ENCODE results near the gene TXNDC9. TPM values are rescaled to one million over a fixed set of nuclear protein-coding genes. Genes with fewer than 3 reads are reported as not detected.
A peak's percentile ranks its signal among the peaks of the same experiment; 100 is the strongest.
"Not testable (repeated sequence)": the region's sequence is repeated elsewhere in the genome, so short reads cannot be mapped to it uniquely, and the experiment has no call there.

TXNDC9 gene
- total RNA-seq = 10 to 100 TPM; 18.6 to 26.8 TPM

- Mint-ChIP-seq H3K27me3 (no peaks in the 10 kb centered on the region), H3K4me3 (no peak within 1 kb of the TSS), H3K4me1 (peaks cover 9% of the 10 kb centered on the region), H3K36me3 (ENCODE audit: low read depth) (peaks cover 28% of the 10 kb centered on the region), H3K9me3 (no peaks in the 10 kb centered on the region), H3K27ac (no peak within 1 kb of the TSS)
- peak; percentile 86 for ATAC-seq (replicated peaks)
Observed at GRCh38 chr2:99335911-99336803, at the start of gene TXNDC9. TXNDC9 (minus strand) TSS chr2:99336333; CDS start chr2:99333210, 3,123 bp downstream.

- peaks cover 99% of the 10 kb centered on the region for H3K36me3 Mint-ChIP-seq (ENCODE audit: low read depth)
- H3K27me3 Mint-ChIP-seq = no peaks in the 10 kb centered on the region
- H3K4me1 Mint-ChIP-seq = peaks cover 29% of the 10 kb centered on the region
- no peaks in the 10 kb centered on the region for H3K9me3 Mint-ChIP-seq
- ATAC-seq (replicated peaks) = no peak
- no peak overlapping the region for H3K4me3 Mint-ChIP-seq
- H3K27ac Mint-ChIP-seq = no peak overlapping the region
Observed at GRCh38 chr2:99382143-99382542, 46.0 kb upstream of the TXNDC9 start.

- Mint-ChIP-seq H3K4me1 (peaks cover 22% of the 10 kb centered on the region), H3K9me3 (no peaks in the 10 kb centered on the region), H3K27me3 (no peaks in the 10 kb centered on the region), H3K36me3 (ENCODE audit: low read depth) (peaks cover 100% of the 10 kb centered on the region), H3K4me3 (peak overlapping the region; percentile 36), H3K27ac (peak overlapping the region; percentile 56)
- peak; percentile 49 for ATAC-seq (replicated peaks)
Observed at GRCh38 chr2:99380376-99381010, 44.4 kb upstream of the TXNDC9 start.

DNA sequence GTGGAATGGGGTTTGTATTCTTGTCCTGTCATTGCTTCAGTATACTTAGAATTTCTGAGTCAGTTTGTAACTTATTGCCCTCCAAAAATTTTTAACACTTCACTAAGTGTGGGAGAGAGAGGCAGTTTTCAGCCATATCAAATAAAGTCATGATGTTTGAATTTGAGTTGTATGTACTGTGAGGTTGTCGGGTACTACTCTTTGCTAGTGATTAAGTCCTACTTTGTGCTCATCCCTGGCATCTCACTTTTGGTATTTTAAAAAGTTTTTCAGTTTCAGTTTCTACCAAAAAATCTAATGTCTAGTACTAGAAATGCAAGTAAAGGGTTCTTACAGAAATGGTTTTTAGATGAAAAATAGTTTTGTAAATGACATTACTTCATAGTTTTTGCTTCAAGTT lies 41.7 kb upstream of the TXNDC9 start:
- peaks cover 100% of the 10 kb centered on the region for H3K36me3 Mint-ChIP-seq (ENCODE audit: low read depth)
- peak; percentile 90 for ATAC-seq (replicated peaks)
- peaks cover 22% of the 10 kb centered on the region for H3K4me1 Mint-ChIP-seq
- no peaks in the 10 kb centered on the region for H3K27me3 Mint-ChIP-seq
- H3K27ac Mint-ChIP-seq = peak overlapping the region; percentile 62
- no peaks in the 10 kb centered on the region for H3K9me3 Mint-ChIP-seq
- peak overlapping the region; percentile 23 for H3K4me3 Mint-ChIP-seq

- H3K9me3 Mint-ChIP-seq = no peaks in the 10 kb centered on the region
- no peaks in the 10 kb centered on the region for H3K27me3 Mint-ChIP-seq
- H3K4me3 Mint-ChIP-seq = no peak overlapping the region
- H3K27ac Mint-ChIP-seq = peak overlapping the region; percentile 15
- ATAC-seq (replicated peaks) = peak; percentile 62
- H3K36me3 Mint-ChIP-seq (ENCODE audit: low read depth) = peaks cover 100% of the 10 kb centered on the region
- H3K4me1 Mint-ChIP-seq = peaks cover 22% of the 10 kb centered on the region
Observed at GRCh38 chr2:99376254-99376864, 40.2 kb upstream of the TXNDC9 start.

- no peak for ATAC-seq (replicated peaks)
- Mint-ChIP-seq H3K27me3 (no peaks in the 10 kb centered on the region), H3K4me1 (peaks cover 11% of the 10 kb centered on the region), H3K4me3 (no peak overlapping the region), H3K36me3 (ENCODE audit: low read depth) (peaks cover 100% of the 10 kb centered on the region), H3K27ac (no peak overlapping the region), H3K9me3 (no peaks in the 10 kb centered on the region)
Observed at GRCh38 chr2:99374747-99375146, 38.6 kb upstream of the TXNDC9 start.

DNA sequence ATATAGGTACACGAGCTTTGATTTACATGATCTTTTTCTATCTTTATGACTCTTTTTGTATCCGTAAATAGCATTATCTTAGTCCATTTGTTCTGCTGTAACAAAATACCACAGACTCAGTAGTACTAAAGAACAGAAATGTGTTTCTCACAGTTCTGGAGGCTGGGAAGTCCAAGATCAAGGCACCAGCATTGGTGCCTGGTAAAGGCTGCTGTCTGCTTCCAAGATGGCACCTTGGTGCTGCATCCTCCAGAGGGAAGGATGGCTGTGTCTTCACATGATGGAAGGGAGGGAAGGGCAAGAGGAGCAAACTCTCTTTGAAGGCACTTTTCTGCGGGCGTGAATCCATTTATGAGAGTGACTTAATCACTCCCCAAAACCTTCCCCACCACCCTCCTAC lies 37.0 kb upstream of the TXNDC9 start:
- Mint-ChIP-seq H3K9me3 (no peaks in the 10 kb centered on the region), H3K36me3 (ENCODE audit: low read depth) (peaks cover 100% of the 10 kb centered on the region), H3K4me3 (no peak overlapping the region), H3K27me3 (no peaks in the 10 kb centered on the region), H3K4me1 (peaks cover 7% of the 10 kb centered on the region), H3K27ac (no peak overlapping the region)
- ATAC-seq (replicated peaks) = no peak

GRCh38 chr2:99368854-99369253 lies 32.7 kb upstream of the TXNDC9 start:
- H3K27me3 Mint-ChIP-seq; H3K27ac Mint-ChIP-seq; ATAC-seq (replicated peaks); H3K4me1 Mint-ChIP-seq; H3K4me3 Mint-ChIP-seq; H3K9me3 Mint-ChIP-seq: not testable (repeated sequence)
- H3K36me3 Mint-ChIP-seq (ENCODE audit: low read depth) = peaks cover 100% of the 10 kb centered on the region

GRCh38 chr2:99365661-99366060 lies 29.5 kb upstream of the TXNDC9 start:
- Mint-ChIP-seq H3K9me3 (no peaks in the 10 kb centered on the region), H3K27me3 (no peaks in the 10 kb centered on the region), H3K36me3 (ENCODE audit: low read depth) (peaks cover 100% of the 10 kb centered on the region), H3K27ac (no peak overlapping the region), H3K4me1 (peaks cover 4% of the 10 kb centered on the region), H3K4me3 (no peak overlapping the region)
- no peak for ATAC-seq (replicated peaks)

GRCh38 chr2:99356853-99357252 lies 20.7 kb upstream of the TXNDC9 start:
- ATAC-seq (replicated peaks) = no peak
- peak overlapping the region; percentile 14 for H3K27ac Mint-ChIP-seq

DNA sequence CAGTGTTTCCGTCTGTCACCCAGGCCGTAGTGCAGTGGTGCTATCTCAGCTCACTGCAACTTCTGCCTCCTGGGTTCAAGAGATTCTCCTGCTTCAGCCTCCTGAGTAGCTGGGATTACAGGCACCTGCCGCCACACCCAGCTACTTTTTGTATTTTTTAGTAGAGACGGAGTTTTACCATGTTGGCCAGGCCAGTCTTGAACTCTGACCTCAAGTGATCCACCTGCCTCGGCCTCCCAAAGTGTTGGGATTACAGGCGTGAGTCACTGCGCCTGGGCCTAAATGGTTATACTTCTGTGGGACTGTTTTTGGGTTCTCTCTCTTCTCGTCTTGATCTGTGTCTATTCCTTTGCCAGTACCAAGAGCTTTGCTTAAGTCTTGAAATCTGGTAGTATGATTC lies 18.7 kb upstream of the TXNDC9 start:
- H3K27me3 Mint-ChIP-seq; H3K9me3 Mint-ChIP-seq; H3K27ac Mint-ChIP-seq; ATAC-seq (replicated peaks); H3K4me3 Mint-ChIP-seq: not testable (repeated sequence)
- peaks cover 39% of the 10 kb centered on the region for H3K4me1 Mint-ChIP-seq
- peaks cover 19% of the 10 kb centered on the region for H3K36me3 Mint-ChIP-seq (ENCODE audit: low read depth)

More at GRCh38 chr2:99356853-99357252, 20.7 kb upstream of the TXNDC9 start:
- H3K27me3 Mint-ChIP-seq = no peaks in the 10 kb centered on the region
- H3K36me3 Mint-ChIP-seq (ENCODE audit: low read depth) = peaks cover 39% of the 10 kb centered on the region
- H3K4me1 Mint-ChIP-seq = peaks cover 27% of the 10 kb centered on the region
- H3K4me3 Mint-ChIP-seq = no peak overlapping the region
- H3K9me3 Mint-ChIP-seq = no peaks in the 10 kb centered on the region

- Mint-ChIP-seq H3K4me1 (peaks cover 44% of the 10 kb centered on the region), H3K4me3 (no peak overlapping the region), H3K9me3 (no peaks in the 10 kb centered on the region), H3K27me3 (no peaks in the 10 kb centered on the region), H3K27ac (no peak overlapping the region), H3K36me3 (ENCODE audit: low read depth) (peaks cover 16% of the 10 kb centered on the region)
- no peak for ATAC-seq (replicated peaks)
Observed at GRCh38 chr2:99354070-99354469, 17.9 kb upstream of the TXNDC9 start.

DNA sequence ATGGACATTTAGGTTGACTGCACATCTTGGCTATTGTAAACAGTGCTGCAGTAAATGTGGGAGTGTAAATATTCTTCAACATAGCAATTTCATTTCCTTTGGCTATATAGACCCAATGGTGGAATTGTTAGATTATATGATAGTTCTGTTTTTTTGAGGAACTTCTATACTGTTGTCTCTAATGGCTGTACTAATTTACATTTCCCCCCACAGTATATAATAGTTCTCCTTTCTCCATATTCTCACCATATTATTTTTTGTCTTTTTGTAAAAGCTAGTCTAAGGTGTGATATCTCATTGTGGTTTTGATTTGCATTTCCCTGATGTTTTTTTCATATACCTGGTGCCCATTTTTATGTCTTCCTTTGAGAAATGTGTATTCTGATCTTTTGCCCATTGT lies 14.1 kb upstream of the TXNDC9 start:
- no peak for ATAC-seq (replicated peaks)

DNA sequence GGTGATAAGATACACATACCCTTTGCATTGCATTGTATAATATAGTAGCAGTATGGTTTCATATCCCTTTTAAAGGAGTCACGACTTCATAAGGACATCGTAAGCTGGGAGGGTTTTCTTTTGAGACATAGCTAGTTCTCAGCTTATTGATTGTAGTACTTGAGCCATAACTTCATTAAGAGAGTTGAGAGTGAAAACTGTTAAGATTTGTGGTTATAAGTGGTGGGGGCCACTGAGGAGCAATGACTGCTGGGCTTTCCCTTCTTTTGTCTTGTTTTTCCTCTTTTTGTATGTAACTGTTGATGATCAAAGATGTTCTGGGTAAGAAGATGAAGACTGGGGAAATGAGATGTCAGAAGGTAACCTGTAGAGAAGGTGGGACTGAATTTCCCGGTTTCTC lies 12.0 kb upstream of the TXNDC9 start:
- no peaks in the 10 kb centered on the region for H3K27me3 Mint-ChIP-seq
- peaks cover 32% of the 10 kb centered on the region for H3K36me3 Mint-ChIP-seq (ENCODE audit: low read depth)
- peak overlapping the region; percentile 48 for H3K4me3 Mint-ChIP-seq
- peak; percentile 88 for ATAC-seq (replicated peaks)
- peak overlapping the region; percentile 84 for H3K27ac Mint-ChIP-seq
- peaks cover 47% of the 10 kb centered on the region for H3K4me1 Mint-ChIP-seq
- H3K9me3 Mint-ChIP-seq = no peaks in the 10 kb centered on the region

More for the DNA sequence above, 14.1 kb upstream of the TXNDC9 start:
- Mint-ChIP-seq H3K9me3 (no peaks in the 10 kb centered on the region), H3K4me3 (no peak overlapping the region), H3K36me3 (ENCODE audit: low read depth) (peaks cover 30% of the 10 kb centered on the region), H3K27ac (no peak overlapping the region), H3K4me1 (peaks cover 55% of the 10 kb centered on the region), H3K27me3 (no peaks in the 10 kb centered on the region)

Data from activated T-helper 17 cell treated with anti-CD3 and anti-CD28 coated beads, Interleukin-2, amount 50 U/mL, for 72 hours (primary cell).